CD4-positive, alpha-beta T cell treated with Interleukin-4 for 4 hours (primary cell): ENCODE data around the gene GNL1.

Experiments
- DNase-seq: peaks from one replicate; pipeline ENCODE4 v3.0.0-alpha.2; 2020

GNL1 gene

DNA sequence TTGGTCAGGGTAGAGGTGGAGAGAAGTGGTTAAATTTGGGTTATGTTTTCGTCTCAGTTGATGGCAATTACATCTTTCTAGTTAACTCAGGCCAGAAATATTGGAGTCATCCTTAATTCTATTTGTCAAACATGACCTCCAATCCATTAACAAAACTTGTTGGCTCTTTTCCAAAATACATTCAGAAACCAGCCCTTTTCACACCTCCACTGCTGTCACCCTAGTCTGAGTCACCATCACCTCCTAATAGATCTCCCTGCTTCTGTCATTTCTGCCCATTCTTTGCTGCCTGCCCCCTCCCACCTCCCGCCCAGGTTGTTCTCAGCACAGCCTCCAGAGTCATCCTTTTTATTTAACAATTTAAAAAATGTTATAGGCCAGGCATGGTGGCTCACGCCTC, 12.0 kb upstream of the GNL1 start:
- peak; percentile 75 for DNase-seq

DNA sequence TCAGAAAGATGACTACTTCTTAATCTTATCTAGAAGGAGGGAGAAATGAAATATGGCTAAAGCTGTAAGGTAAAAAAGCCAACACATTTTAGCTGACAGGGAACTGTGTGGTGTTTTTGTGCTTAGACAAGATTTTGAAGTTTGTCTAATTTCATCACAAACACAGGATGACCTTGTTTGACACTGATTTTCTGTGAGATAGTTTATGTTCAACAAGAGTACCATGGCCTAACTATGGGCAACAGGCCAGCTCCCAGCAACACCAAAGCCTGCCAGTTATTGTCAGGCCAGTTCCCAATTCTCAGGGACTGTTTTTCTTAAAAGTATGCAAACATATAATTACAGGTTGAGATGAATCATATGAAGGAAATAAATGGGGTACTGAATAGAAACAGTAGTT, 9.5 kb upstream of the GNL1 start:
- no peak for DNase-seq

DNA sequence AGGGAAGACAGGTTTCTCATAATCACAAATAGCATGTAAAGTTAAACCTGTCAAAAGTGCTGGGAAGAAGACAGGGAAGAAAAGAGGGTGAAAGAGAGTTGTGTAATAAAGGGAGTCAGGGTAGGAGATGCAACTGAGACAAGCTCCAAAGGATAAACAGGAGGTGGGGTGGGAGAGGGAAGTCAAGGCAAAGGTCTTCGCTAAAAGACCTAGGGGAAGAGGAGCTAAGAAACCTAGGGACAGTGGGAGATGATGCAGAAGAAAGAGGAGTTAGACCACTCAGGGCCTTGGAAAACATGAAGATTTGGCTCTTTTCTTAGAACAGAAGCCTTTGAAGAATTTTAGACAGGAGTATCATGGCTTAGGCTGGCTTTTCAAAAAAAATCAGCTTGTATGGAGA, 7.8 kb upstream of the GNL1 start:
- DNase-seq = no peak

DNA sequence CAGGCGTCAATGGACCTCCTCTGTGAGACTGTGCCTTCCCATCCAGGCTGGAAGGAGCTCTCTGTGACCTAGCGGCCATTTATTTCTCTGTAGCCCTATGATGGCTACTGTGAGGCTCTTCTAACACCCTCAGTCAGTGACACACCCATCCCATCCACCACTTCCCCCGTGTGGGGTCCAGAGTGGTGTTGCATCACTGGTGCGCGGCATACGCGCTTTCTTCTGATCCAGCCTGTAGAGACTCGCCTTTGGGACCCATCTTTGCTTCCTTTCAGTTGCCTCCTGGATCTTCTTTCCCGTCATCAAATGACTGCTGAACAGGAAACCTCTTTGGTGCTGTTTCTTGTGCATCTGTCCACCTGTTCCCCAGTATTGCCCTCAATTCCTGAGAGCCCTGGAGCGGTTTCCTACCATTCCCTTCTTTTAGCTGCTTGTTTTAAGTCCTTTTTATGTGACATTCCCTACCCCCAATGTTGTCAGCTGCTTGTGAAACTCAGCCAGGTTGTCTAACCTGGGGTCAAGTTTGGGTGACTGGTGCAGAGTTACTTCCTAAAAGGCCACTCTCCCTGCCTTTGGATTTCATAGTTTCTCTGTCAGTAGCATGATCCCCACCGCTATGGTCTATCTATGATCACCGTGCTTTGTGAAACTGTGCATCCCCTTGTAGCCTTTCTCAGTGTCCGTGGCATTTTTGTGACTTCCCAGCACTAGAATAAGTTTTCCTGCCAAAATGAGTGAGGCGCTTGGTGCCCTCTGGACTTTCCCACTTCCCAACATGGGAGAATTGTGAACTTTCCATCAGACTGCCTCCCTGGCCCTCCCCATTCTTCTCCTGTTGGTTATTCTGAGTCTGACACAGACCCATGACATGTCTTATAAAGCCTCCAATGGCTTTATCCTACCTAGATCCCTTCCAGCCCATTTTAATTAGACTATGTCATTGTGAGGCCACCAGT, 6.5 kb upstream of the GNL1 start:
- no peak for DNase-seq

GRCh38 chr6:30560930-30561329, 4.6 kb upstream of the GNL1 start:
- DNase-seq = no peak

DNA sequence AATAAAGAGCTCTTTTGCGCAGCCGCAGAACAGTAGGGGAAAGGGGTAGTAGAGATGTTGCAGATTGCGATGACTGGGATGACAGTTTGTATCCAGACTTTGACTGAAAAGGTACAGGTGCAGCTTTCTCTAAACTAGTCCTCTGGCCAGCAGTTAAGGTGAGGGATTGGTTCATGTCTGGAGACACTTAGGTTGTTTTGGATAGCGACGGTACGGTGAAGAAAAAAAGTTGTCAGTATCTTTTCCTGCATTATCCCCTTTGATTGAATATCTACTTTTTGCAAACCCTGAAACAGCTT, 1.3 kb upstream of the GNL1 start:
- DNase-seq = no peak

DNA sequence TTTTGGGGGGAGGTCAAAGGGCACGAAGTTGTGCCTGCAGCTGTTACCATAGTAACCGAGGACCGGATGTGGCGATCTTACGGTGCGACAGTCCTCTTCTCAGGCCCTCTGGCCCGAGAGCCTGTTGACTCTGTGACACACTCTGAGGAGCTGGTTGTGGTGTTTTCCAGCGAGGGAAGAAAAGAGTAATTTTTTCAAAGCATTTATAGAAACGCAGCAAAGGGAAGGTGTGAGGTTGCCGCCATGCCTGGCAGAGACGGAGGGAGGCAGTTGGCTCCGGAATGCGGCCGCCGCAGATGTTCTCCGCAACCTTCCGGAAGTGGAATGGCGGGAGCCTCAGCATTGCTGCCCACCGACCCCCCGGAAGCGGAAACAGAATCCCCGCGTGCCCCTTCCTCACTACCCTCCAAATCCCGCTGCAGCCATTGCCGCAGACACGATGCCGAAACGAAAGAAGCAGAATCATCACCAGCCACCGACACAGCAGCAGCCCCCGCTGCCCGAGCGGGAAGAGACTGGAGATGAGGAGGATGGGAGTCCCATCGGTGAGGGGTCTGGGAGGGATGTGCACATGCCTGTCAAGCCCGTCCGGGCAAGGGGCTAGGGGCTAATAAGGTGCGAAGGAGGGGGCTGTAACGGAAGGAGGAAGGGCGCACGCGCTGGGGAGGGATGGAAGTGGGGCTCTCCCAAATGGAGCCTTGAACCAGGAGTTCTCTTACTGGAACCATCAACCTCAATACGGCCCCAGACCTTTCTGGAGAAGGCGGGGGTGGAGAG, 805 bp upstream of the GNL1 start, which contains the start of gene PRR3:
TSS of gene PRR3 (plus strand) at position 390 of the 777 bp plus-strand sequence. CDS start at position 440, 50 bp downstream.
- DNase-seq = peak; percentile 93

GRCh38 chr6:30555816-30556065, 548 bp downstream of the GNL1 start:
- DNase-seq = no peak

DNA sequence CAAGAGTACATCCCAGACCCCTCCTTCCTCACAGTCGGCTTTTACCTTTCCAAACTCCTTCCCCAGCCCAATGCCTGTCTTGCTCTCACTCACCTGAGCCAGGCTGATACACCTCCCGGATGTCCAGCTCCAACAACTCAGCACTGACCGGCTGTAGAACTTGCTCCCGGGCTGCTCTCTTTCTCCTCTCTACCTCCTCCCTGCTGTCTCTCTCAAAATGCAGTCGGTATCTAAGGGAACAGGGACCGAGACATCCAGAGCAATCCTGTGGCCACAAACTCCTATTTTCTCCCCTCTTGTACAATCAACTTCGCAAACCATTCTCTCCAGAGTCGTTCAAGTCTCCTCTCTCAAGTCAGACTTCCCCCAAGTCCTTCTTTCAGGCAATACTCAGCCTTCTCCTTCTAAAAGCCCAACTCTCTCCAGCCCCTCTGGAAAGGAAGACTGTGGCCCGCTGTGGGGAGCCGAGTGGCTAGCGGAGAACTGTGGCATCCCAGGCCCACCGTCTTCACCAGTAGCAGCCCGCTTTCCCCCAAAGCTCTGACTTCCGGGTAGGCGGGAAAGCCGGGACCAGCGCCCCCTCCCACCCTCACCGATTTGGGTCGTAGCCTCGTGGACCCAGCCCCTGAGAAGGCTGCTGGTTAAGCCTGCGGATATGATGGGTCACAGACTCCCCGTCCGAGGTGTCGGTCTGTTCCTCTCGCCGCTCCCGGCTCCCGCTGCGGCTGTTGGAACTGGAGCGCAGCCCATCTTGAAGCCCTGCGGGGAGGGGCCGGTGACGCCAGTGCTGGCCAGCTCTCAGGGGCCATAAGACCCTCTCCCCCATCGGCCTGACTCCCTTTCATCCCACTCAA, 1.1 kb downstream of the GNL1 start:
- DNase-seq = no peak

- no peak for DNase-seq
Observed at GRCh38 chr6:30554404-30554803, 1.9 kb downstream of the GNL1 start.

DNA sequence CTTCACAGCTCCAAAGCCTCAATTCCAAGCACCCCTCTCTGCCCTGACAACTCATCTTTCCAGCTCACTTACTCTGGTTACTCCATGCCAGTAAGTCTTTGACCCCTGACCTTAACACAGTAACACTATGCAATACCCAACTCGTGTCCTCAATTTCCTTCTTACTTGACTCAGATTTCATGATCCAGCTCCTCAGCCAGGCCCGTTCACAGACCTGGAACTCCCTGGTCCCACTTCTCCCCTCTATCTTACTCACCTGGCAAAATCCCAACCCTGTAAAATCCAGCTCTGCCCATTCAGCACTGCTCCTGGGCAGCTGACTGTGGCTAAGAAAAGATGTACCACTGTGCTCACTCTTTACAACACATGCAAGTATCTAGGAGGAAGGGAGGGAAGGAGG, 7.9 kb downstream of the GNL1 start:
- no peak for DNase-seq

DNA sequence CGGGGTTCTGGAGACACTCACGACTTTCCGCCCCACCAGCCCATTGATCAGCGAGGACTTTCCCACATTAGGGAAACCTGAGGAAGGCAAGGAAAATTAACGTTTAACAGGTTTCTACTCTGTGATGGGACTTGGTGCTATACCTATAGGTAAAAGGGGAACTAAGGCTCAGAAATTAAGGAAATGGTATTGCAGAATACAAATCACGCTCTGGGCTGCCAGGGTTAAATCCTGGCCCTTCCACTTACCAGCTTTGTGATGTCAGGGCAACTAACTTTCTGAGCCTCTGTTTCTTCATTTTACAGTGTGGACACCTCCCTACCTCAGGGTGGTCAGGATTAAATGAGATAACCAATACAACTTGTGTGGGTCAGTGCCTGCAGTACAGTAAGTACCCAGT, 8.8 kb downstream of the GNL1 start:
- no peak for DNase-seq

DNA sequence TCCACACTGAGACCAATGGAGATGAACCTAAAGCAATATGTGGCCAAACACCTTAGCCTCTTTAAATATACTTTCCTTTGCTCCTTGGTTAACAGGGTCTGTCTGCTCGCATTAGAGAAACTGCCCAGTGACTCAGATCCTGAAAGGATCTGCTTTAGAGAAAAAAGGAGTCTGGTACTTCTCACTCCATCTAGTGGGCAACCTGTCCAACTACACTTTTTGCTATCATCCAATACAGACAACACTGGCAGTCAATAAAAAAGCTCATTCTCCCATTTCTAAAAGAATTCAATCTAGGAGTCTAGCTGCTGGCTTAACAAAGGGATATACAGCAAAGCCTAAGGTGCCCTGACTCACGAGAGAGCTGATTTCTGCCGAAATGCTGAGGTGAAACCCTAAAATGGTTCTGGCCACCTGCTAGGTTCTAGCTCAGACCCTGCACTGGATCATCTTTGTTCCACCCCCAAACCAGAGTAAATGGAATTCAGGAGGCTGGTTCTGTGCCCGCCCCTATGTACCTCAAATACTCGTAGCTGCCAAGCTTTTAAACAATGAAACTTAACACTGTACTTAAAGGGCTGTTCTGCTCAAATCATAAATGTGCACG, 11.5 kb downstream of the GNL1 start:
- DNase-seq = peak; percentile 72

DNA sequence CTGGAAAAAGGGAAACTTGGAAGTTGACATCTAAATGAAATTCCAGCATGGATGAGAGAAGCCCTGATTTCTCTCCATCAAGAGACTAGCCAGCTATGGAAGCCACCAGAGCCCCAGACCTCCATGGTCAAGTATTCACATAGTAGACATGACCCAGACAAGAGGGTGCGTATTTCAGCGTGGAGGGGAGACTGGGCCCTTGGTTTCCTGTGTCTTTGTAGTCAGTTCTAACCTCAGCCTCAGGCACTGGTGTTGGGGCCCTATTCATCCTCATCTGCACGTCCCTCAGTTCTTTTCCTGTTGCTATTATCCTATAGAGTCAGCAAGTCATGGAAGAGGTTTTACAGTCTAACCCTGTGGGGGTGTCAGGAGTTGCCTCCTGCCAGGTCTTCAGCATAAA, 12.5 kb downstream of the GNL1 start:
- peak; percentile 46 for DNase-seq

DNA sequence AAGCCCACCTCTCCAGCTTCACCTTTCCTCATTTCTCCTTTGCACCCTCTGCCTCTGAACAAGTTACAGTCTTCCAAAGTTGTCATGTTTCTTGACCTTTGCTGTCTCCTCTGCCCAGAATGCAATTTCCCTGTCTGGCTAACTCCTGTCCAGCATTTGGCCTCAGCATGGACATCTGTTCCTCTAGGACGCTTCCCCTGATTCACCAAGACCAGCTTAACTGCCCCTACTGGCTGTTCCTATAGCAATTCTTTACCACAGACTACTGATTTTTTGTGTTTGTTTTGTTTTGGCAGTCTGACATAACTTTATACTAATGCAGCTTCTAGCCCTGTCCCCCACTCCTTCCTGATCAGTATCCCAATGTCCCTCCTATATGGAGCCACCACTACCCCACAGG, 13.4 kb downstream of the GNL1 start:
- DNase-seq = no peak

GRCh38 chr6:30542404-30542725, 13.9 kb downstream of the GNL1 start:
- DNase-seq = peak; percentile 65

DNA sequence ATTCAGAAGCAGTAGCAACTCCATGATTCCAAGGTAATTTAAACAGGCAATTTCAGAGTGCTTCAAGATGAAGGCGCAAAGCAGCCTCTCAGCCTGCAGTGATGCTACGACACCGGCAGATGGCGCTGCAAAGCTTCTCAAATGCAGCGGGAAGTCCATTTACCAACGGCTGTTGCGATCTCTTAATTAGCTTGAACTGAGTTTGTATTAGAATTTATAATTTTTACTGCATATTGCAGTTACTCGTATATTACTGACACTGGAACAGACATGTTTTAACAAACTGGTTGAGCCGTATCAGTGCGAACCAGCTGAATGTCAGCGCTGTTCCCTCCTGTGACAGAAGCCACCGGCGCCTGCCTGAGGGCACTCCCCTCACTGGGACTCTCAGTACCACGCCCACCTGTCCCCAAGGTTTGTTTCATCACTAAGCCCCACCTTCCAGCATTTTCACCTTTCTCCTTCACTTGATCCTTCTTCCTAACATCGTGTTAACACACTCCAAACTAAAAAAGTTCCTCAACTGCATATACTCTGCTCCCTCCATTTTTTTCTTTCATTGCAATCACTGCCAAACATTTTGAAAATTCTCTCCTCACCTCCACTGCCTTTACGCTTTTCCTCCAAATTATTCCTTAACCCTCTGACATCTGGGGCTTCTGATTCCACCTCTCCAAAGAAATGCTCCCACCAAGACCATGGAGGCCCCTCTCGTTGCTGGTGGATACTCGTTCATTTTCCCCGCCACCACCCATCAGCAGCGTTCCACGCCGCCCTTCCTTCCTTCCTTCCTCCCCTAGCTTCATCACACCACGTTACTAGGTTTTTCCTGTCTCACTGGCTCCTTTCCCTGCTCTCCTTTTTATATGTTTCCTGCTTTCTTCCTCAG, 14.5 kb downstream of the GNL1 start:
- DNase-seq = peak; percentile 86

DNA sequence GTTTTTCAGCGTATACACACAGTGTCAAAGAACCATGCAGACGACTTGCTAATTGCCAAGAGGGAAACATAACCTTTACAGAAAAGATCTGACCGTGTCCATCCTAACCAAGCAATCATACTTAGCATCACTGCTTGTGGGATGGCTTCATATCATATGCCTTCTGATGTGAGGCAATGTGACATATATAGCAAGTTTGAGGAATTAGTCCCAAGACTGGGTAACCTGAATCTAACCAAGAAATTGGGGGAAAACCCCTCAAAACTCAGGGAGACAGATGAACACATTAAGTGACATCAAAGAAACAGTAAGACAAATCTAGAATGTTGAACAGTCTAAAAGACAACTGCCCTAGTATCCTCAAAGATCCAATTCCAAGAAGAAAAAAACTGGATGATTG, 18.4 kb downstream of the GNL1 start:
- DNase-seq = no peak

GRCh38 chr6:30533460-30534294, 22.6 kb downstream of the GNL1 start:
- DNase-seq = peak; percentile 39

DNA sequence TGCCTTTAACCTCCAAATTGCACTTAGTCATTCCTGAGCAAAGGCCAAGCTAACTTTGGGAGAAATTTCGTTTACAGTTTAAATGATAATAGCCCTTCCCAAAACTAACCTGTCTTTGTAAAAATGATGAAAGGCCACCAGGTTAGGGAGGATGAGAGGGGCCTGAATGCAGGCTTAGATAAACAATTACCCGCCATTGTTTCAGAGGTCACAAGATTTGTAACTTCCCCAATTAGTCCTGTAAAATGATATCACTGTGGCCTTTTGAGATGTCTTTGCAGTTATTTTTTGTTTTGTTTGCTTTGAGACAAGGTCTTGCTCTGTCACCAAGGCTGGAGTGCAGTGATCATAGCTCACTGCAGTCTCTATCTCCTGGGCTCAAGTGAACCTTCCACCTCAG, 26.3 kb downstream of the GNL1 start:
- DNase-seq = peak; percentile 22

DNA sequence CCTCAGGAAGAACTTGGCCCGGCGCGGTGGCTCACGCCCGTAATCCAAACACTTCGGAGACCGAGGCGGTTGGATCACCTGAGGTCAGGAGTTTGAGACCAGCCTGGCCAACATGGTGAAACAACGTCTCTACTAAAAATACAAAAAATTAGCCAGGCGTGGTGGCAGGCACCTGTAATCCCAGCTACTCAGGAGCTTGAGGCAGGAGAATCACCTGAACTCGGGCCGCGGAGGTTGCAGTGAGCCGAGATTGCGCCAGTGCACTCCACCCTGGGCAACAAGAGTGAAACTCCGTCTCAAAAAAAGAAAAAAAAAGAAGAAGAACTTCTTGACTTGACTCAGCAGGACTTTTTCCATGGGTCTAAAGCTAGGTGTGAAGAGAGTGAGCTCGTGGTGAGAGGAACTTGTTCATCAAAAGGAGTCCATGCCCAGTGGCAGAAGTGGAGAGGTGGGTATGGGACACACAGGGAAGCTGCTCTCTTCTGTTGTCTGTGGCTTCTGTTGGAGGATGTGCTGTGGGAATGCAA, 26.9 kb downstream of the GNL1 start:
- peak; percentile 40 for DNase-seq
